PC-9 (cell line): ENCODE measurements around the gene POP5. TPM values are rescaled to one million over a fixed set of nuclear protein-coding genes. Genes with fewer than 3 reads are reported as not detected.
A peak's percentile ranks its signal among the peaks of the same experiment; 100 is the strongest.
"Not testable (repeated sequence)": the region's sequence is repeated elsewhere in the genome, so short reads cannot be mapped to it uniquely, and the experiment has no call there.

Experiments used
- BruUV-seq: library from RNA; stranded (reverse); fragments of 400-500 nt; replicated peaks from 2 replicates; lab custom pipeline; 2021; lab: Mats Ljungman, UMichigan
- CTCF ChIA-PET: fragments of 300-600 bp; sonication (Branson Sonifier 250); formaldehyde crosslinking; loops from one replicate; lab custom pipeline; 2022; ENCODE audit warnings: antibody characterized with exemption; lab: Charles Lee
- POLR2A ChIA-PET: fragments of 300-600 bp; sonication (Branson Sonifier 250); formaldehyde crosslinking; loops from one replicate; lab custom pipeline; 2022; ENCODE audit warnings: antibody characterized with exemption; ENCODE audit not compliant: unreplicated experiment; lab: Charles Lee
- DNase-seq, 2 experiments: peaks; one replicate each; pipeline versions ENCODE4 v3.0.0 to v3.0.0-alpha.2; 2015 to 2022; ENCODE audit warnings: mixed read lengths in 1 of 2
- H2AFZ ChIP-seq: fragments of 200-600 bp; sonication (generic); 2 replicates; pipeline ENCODE4 v1.8.1; 2017; ENCODE audit warnings: antibody characterized with exemption
- H3F3A ChIP-seq: fragments of 200-600 bp; sonication (generic); 2 replicates; pipeline ENCODE4 v1.8.1; 2017; ENCODE audit warnings: antibody characterized with exemption, mild to moderate bottlenecking, low read depth; ENCODE audit not compliant: insufficient read depth
- H3K27ac ChIP-seq: fragments of 200-600 bp; sonication (generic); 2 replicates; pipeline ENCODE4 v1.6.1; 2016; ENCODE audit warnings: mixed run types
- H3K27me3 ChIP-seq: fragments of 200-600 bp; sonication (generic); 2 replicates; pipeline ENCODE4 v1.6.1; 2016; ENCODE audit warnings: low read depth, mixed run types; ENCODE audit not compliant: insufficient read depth
- H3K36me3 ChIP-seq: fragments of 200-600 bp; sonication (generic); 2 replicates; pipeline ENCODE4 v1.6.1; 2016; ENCODE audit warnings: low read depth, mixed run types
- H3K4me1 ChIP-seq: fragments of 200-600 bp; sonication (generic); replicated peaks from 2 replicates; pipeline ENCODE4 v1.6.1; 2016; ENCODE audit warnings: mixed run types; ENCODE audit not compliant: insufficient read depth
- H3K4me2 ChIP-seq: fragments of 200-600 bp; sonication (generic); 2 replicates; pipeline ENCODE4 v1.6.1; 2017; ENCODE audit warnings: mixed run types
- H3K4me3 ChIP-seq: fragments of 200-600 bp; sonication (generic); 2 replicates; pipeline ENCODE4 v1.6.1; 2016; ENCODE audit warnings: mixed run types
- H3K79me2 ChIP-seq: fragments of 200-600 bp; sonication (generic); 2 replicates; pipeline ENCODE4 v1.6.1; 2017; ENCODE audit warnings: low read depth, mixed run types
- H3K9me2 ChIP-seq: fragments of 200-600 bp; sonication (generic); 2 replicates; pipeline ENCODE4 v1.8.1; 2017; ENCODE audit warnings: mild to moderate bottlenecking; ENCODE audit not compliant: insufficient read depth
- H3K9me3 ChIP-seq: fragments of 200-600 bp; sonication (generic); 2 replicates; pipeline ENCODE4 v1.8.1; 2016; ENCODE audit warnings: low read depth; ENCODE audit not compliant: insufficient read depth
- H4K20me1 ChIP-seq: fragments of 200-600 bp; sonication (generic); 2 replicates; pipeline ENCODE4 v1.8.1; 2017; ENCODE audit not compliant: insufficient read depth
- CTCF ChIP-seq: fragments of 200-600 bp; sonication (generic); conservative IDR thresholded peaks from 2 replicates; pipeline ENCODE4 v1.6.1; 2017; ENCODE audit warnings: mixed run types, antibody characterized with exemption, mild to moderate bottlenecking, moderate library complexity
- EZH2 ChIP-seq: fragments of 200-600 bp; sonication (generic); IDR thresholded peaks from 2 replicates; pipeline ENCODE4 v1.8.0; 2017; ENCODE audit warnings: antibody characterized with exemption, low read depth
- intact Hi-C: fragments of 100-400 bp; cut with micrococcal nuclease; formaldehyde crosslinking; loops from one replicate; pipeline ENCODE4 v1.10.0; 2022; ENCODE audit not compliant: unreplicated experiment
- total RNA-seq: library from RNA; stranded (reverse); gene quantifications from 2 replicates; pipeline ENCODE4 v1.2.3, GENCODE V29; 2021

POP5 gene
- total RNA-seq, 1 experiment from 2014 or later = 26.5 TPM

- Histone ChIP-seq H3K4me1 (no peaks in the 10 kb centered on the region), H3K79me2 (no peaks in the 10 kb centered on the region), H3K36me3 (no peaks in the 10 kb centered on the region), H3K9me2 (no peaks in the 10 kb centered on the region), H3K27ac (no peak overlapping the region), H3K9me3 (no peaks in the 10 kb centered on the region), H3K27me3 (no peaks in the 10 kb centered on the region), H2AFZ (no peak overlapping the region), H3K4me2 (no peak overlapping the region), H4K20me1 (no peaks in the 10 kb centered on the region), H3K4me3 (no peak overlapping the region), H3F3A (no peaks in the 10 kb centered on the region)
- no peak for DNase-seq
- TF ChIP-seq EZH2 (no peak), CTCF (no peak)
- intact Hi-C loops = no loop called here
- CTCF ChIA-PET = no interaction called here
- POLR2A ChIA-PET = no interaction called here
- BruUV-seq = no TSS peak
Measured at GRCh38 chr12:120610560-120610959, 29.4 kb upstream of the POP5 start.

DNA sequence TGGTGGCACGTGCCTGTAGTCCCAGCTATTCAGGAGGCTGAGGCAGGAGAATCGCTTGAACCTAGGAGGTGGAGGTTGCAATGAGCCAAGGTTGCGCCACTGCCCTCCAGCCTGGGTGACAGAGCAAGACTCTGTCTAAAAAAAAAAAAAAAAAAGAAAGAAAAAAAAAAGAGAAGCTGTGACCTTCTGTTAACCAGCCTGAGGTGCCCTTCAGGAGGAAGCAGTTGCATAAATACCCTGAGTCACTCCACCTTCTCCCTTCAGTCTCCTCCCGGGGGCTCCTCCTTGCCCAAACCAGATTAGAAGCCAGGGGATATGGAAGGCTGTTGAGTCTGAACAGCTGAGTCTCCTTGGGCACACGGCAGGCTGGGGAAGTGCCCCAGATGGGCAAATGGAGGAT is 21.2 kb upstream of the POP5 start:
- H3K4me3 ChIP-seq, H4K20me1 ChIP-seq, H3K27ac ChIP-seq, H2AFZ ChIP-seq, BruUV-seq, intact Hi-C loops, H3F3A ChIP-seq, H3K9me2 ChIP-seq, H3K79me2 ChIP-seq, H3K27me3 ChIP-seq, H3K9me3 ChIP-seq, H3K36me3 ChIP-seq: not testable (repeated sequence)
- peak in 1 of 2 experiments; percentile 78 for DNase-seq
- ChIA-PET POLR2A (interaction anchor here (0.5 to 0.7 kb wide), 4 partner anchors 29 to 286 kb away, joined by 3 to 21 read pairs (median 5); partner anchors contain the start of gene PLA2G1B), CTCF (interaction anchor here (0.5 to 0.9 kb wide), 3 partner anchors 18 to 73 kb away, joined by 6 to 7 read pairs (median 7); no protein-coding TSS in a partner anchor)
- Histone ChIP-seq H3K4me2 (peak overlapping the region; percentile 39), H3K4me1 (peaks cover 26% of the 10 kb centered on the region)

- peaks cover 26% of the 10 kb centered on the region for H3K4me1 ChIP-seq
- H2AFZ ChIP-seq = no peak overlapping the region
- H3K27me3 ChIP-seq = no peaks in the 10 kb centered on the region
- no peak overlapping the region for H3K4me3 ChIP-seq
- no peaks in the 10 kb centered on the region for H3K79me2 ChIP-seq
- H3K36me3 ChIP-seq = no peaks in the 10 kb centered on the region
- no TSS peak for BruUV-seq
- no peaks in the 10 kb centered on the region for H3K9me2 ChIP-seq
- no peaks in the 10 kb centered on the region for H3K9me3 ChIP-seq
- ChIA-PET CTCF (interaction anchor here (0.6 kb wide), 1 partner anchor 314 kb away, joined by 7 read pairs; no protein-coding TSS in a partner anchor), POLR2A (interaction anchor here (0.7 kb wide), 1 partner anchor 232 kb away, joined by 4 read pairs; no protein-coding TSS in a partner anchor)
- no peaks in the 10 kb centered on the region for H4K20me1 ChIP-seq
- DNase-seq = no peak
- H3F3A ChIP-seq = peaks cover 8% of the 10 kb centered on the region; the same call in 1 of the 2 replicates
- intact Hi-C loops = no loop called here
- no peak overlapping the region for H3K27ac ChIP-seq
- H3K4me2 ChIP-seq = no peak overlapping the region
- TF ChIP-seq EZH2 (no peak), CTCF (no peak)
Measured at GRCh38 chr12:120599672-120600552, 18.7 kb upstream of the POP5 start.
